Activated CD4-positive, CD25-positive, alpha-beta regulatory T cell treated with anti-CD3 and anti-CD28 coated beads, Interleukin-2, amount 50 U/mL, for 24 hours (primary cell): ENCODE data around the gene THAP12.
A peak's percentile ranks its signal among the peaks of the same experiment; 100 is the strongest.
"Not testable (repeated sequence)": the region's sequence is repeated elsewhere in the genome, so short reads cannot be mapped to it uniquely, and the experiment has no call there.

Experiments
- ATAC-seq, 2 donors: fragments of 150-1000 bp; cut with Tn5 transposase; one replicate each; pipeline ENCODE4 v1.10.0; 2021; ENCODE audit warnings: mild to moderate bottlenecking in 1 of 2, moderate library complexity in 1 of 2

Gene THAP12

GRCh38 chr11:76323804-76324203 is 57.1 kb downstream of the THAP12 start:
- no peak for ATAC-seq

DNA sequence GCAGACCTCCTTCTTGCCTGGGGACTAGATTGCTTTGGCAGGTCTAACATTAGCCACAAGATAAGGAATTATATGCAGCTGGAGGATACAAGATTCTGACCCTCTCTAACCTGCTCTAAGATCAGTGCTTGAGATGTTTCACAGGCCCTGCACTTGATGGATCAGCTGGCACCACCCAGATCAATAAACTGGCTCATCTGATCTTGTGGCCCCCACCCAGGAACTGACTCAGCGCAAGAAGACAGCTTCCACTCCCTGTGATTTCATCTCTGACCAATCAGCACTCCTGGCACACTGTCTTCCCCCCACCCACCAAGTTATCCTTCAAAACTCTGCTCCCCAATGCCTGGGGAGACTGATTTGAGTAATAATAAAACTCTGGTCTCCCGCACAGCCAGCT is 57.6 kb downstream of the THAP12 start:
- not testable (repeated sequence) for ATAC-seq

DNA sequence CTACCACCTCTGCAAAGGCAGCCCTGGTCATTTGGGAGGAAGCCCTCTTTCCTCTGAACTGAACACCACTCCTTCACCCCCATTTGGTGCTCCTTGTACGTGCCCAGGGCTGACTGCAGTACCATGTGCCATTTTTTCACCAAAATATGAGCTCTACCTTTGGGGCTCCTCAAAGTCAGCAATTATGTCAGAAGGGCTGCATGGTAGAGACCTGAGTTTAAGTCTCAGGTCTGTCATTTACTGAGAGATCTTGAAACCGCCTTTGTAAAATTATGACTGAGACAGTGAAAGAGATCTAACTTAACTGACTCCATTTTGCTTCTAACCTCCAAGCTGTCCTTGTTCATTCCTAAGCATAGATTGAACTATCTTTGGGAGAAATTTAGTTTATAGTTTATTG is 58.0 kb downstream of the THAP12 start:
- ATAC-seq, result no peak

DNA sequence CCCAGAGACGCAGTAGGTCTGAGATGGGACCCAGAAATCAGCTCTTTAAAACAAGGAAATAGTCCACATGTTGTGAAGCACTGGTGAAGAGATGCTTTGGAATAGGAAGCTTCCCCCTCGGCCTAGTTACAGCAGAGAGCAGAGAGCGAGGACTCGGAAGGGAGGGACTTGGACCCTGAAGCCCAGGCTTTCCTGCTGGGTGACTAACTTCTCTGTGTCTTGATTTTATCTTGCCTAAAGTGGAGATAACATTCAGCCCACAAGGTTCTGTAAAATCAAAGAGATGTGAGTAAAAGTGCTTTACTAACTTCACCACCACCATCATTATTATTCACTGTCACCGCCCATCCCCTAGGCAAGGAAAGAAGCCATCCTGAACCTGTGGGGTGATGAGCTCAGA is 58.4 kb downstream of the THAP12 start:
- ATAC-seq, result no peak

DNA sequence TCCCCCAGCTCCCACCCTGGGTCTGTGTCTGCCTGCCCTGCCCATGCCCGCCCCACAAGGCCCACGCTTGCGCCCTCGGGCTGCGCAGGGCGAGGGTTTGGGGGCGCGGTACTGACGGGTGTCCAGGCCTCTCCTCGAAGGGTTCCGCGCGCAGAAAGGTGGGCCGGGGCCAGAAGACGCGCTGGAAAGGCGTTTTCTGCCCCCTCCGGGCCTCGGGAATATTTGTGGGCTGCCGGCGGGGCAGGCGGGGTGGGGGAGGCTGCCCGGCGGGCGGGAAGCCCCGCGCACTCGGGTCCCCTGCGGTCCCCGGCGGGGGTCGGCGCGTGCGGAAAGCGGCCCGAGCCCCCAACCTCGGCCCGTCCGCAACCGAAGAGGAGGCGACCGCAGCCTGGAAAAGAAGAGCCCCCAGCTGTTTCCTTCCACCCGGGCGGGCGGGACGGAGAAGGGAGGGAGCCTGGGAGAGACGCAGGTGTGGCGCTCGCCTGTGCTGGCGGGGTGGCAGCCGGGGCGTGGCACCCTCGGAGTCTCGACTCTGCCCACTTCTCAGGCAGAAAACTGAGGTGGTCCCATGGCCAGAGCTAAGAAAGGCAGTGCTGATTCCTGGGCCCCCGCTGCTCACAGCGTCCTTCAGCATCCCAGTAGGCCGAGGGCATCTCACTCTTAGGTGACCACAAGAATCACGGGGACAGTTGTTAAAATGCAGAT is 59.0 kb downstream of the THAP12 start:
- ATAC-seq, result no peak

DNA sequence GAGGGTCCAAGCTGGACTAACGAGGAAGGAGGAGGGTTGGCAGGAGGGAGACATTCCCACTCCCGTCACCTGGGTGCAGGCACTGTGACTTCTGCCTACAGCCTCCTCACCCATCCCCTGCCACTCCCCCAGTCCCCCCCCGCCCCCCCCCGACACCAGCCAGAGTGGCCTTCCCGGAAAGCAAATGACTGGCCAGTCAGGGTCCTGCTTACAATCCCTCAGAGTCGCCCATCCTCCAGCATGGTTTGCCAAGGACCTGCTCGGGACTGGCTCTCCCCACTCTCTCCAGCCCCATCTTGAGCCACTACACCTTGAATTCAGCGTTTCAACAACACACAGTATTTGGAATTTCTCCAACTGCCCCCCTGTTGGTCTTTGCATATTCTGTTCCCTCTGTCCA is 59.6 kb downstream of the THAP12 start:
- ATAC-seq, result no peak

GRCh38 chr11:76320929-76321328 is 60.0 kb downstream of the THAP12 start:
- ATAC-seq, result no peak

- ATAC-seq, result not testable (repeated sequence)
Measured at GRCh38 chr11:76319798-76320197, 61.1 kb downstream of the THAP12 start.

DNA sequence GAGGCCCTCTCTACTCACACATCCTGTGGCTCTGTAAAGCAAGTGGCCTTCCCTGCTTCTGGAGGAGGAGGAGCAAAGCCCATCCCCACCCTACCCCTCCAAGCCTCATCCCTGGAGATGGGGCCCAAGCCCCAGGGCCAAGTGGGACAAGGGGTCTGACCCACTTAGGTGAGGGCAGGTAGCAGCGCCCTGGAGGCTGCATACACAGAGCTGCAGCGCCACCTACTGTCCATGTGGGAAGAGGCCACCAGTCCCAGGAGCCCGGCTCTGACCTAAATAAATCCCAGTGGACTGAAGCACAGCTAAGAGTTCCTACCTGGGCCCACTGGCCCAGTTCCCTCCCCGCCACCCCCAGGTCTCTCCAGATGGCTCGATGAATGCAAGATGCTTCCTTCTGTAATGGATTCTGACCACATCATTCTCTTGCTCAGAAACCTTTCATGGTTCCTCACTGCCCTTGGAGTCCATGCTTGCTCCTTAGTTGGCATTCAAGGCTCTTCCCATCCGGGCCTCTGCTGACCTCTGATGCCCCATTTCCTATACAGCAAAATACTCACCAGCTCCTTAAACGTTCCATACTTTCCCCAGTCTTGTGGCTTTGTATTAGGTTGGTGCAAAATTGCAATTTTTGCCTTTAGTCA is 62.1 kb downstream of the THAP12 start:
- peak; percentile 88 to 94 for ATAC-seq

DNA sequence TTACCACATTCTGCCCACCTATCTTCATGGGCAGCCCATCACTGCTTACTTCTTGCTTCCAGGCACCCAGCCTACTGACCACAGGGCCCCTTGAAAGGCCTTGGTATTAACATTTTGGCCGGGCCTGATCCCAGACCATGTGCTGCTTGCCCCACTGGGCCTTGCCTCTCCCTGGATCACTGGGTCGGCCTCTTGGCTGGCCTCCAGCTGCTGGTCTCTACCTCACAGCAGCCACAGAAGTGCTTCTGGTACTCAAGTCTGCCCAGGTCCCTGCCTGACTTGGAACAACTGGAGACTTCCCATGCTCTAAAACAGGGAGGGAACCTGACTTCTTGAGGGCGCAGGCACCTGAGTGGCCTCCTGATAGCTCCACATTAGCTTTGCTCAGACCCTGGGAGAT is 63.6 kb downstream of the THAP12 start:
- no peak for ATAC-seq

- no peak for ATAC-seq
Measured at GRCh38 chr11:76316726-76317125, 64.2 kb downstream of the THAP12 start.

DNA sequence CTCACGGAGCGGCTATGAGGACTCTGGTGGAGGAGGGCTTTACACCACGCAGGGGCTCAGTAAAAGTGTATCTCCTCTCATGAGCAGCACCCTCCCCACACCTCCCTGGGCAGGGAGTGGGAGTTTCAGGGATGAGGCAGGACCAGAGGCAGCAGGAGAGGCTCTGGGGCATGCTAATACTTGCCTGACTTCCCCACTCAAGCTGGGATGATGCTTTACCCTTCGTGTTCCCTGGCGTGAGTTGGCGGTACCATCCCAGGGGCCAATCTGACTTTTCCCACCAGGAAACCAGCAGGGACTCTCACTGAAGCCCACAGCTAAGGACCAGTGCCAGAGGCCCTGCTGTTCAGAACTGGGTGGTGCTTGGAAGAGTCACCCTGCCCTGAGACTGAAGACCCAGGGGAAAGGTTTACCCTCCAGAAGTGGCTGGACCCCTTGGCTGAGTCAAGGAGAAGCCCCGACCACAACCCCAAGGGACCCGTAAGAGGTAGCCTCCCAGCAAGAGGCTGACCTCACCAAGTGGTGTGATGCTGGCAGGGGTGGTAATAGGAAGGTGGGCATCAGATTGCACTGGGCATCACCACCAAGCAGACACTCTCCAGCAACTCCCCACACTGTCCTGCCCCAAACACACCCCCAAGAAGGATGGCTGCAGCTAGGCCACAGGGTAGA is 65.6 kb downstream of the THAP12 start:
- no peak for ATAC-seq

GRCh38 chr11:76314741-76315090 is 66.2 kb downstream of the THAP12 start:
- ATAC-seq, result no peak

GRCh38 chr11:76313913-76314740 is 66.8 kb downstream of the THAP12 start:
- ATAC-seq, result no peak

DNA sequence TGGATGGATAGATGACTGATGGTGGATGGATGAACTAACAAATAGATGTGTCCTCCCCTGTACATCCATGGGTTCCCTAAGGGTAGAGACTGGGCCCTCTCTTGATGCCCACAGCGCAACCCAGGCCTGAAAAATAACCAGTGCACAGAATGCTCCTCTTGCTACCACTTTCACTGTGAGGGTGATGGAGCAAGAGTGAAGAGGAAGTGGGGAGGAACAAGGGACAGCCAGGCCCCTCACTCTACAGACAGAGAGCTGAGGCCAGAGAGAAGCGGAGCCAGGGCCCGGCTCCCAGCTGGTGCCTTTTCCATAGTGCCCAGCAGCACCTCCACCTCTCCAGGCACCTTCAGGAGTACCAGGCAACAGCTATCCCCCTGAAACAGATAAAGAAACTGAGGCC is 67.7 kb downstream of the THAP12 start:
- no peak for ATAC-seq

- no peak for ATAC-seq
Measured at GRCh38 chr11:76310832-76311595, 69.9 kb downstream of the THAP12 start.

DNA sequence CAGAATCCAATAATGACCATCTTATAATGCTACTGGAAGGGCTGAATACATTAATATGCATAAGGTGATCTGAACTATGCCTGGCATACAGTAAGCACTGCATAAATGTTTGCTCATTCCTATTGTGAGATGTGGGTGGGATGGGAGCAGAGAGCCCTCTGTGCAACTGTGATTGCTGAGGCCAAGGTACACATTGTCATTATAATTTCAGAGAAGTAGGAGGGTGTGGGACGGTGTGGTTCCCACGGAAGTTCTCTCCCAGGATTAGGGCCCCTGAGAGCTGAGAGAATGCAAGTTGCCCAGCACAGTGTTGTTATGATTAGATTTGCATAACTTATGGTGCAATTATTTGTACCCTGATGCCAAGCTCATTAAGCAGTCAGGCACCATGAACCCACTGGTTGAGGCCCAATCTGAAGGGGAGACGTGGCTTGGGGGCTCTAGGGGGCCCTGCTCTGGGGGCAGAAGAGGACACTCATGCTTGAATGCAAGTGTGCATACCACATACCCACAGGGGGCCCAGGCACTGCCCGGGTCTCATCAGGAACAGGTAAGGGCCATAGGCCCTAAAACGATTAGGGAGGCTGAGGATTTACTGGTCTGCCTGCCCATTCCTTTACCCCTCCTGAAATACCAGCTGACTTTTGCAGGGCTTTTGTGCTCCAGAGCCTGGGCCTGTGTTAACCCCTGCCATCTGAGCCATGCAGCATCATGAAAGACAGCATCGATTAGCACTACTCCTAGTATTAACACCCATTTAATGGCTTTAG is 72.8 kb downstream of the THAP12 start:
- ATAC-seq, result no peak

- no peak for ATAC-seq
Measured at GRCh38 chr11:76307396-76307795, 73.5 kb downstream of the THAP12 start.

DNA sequence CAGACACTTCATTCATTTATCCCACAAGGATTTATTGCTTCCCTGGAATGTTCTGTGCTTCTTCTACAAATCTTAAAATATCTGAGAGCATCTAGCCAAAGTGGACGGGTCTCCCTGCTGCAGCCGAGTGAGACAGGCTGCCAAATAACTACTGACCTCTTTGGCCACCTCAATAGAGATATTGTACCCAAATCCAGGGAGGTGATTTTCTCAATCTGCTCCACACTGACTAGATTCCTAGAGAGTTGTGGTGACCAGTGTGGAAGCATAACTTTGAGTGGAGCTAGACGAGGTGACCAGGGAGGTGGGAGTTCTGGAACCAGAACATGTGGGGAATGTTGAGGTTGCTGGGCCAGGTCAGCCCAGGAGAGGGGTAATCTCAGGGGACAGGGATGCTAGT is 77.5 kb downstream of the THAP12 start:
- no peak for ATAC-seq

- no peak for ATAC-seq
Measured at GRCh38 chr11:76302996-76303395, 77.9 kb downstream of the THAP12 start.
